GM19463 (cell line): ENCODE results near the gene SEMA4G.

Source experiments
- ATAC-seq: cut with Tn5 transposase; IDR thresholded peaks from one replicate; pipeline ENCODE4 v1.9.1; 2021; ENCODE audit warnings: mild to moderate bottlenecking, moderate library complexity; ENCODE audit not compliant: unreplicated experiment

Gene SEMA4G

GRCh38 chr10:101006593-101007098, 37.3 kb downstream of the SEMA4G start:
- no peak for ATAC-seq

DNA sequence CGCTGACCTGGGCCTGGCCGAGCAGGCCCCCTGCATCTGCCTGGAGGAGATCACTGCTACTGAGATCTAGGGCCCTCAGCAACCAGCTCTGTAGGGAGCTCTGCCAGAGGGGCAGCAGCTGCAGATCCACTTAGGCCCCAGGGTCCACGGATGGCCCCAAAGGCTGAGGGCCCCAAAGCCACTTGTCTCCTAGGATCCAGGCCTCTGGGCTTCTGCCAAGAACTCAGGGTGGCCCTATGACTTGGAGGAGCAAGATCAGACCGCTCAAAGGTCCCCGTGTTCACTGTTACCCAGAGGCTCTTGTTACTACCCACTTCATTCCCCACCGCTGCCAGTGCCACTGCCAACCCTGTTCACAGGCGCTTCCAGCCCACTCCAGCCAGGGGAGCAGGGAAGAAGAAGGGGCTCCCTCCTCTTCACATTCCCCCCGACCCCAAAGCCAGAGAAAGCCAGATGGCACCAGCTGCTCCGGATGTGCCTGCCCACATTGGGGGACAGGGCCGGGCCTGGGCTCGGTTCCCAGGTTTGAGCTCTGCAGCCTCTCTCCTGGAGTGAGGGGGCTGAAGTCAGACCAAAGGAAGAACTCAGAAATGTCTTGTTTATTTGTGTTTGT, 37.9 kb downstream of the SEMA4G start:
- no peak for ATAC-seq

DNA sequence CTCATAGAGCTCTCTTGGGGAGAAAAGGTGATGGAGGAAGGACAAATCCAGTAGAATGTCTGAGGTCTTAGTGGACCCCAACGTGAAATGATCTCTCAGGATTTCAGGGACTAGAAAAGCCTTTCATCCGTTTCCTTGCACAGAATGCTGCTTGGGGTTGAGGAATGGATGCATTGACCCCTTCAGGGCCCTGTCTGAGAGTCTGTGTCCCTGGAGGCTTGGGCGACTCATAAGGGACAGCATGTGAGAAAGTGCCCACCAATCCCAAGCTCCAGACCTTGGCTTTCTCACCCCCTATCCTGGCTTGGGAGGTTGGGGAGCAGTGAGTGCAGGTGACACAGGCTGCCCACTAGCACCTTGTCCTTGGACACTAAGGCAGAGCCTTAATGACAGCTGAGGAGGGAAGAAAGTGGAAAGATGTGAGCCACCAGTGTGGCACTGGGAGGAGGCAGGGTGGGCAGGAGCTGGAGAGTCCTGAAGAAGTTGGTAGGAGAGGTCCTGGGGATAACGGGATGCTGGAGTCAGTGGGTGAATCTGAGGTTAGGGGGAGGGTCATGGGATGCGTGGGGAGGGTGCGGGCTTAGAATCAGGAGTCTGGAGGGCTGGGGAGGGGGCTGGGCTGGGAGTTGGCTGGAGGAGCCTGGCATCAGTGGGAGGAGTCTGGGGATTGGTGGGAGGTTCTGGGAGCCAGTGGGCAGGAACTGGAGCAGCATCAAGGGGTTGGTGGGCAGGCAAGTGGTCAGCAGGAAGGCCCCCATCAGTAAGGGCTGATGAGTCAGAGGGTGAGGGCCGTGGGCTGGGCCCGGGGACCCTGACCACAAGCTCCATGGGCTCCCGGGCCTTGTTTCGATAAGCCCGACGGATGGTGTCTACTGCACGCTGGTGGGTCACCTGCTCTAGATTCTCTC, 38.9 kb downstream of the SEMA4G start:
- no peak for ATAC-seq

- ATAC-seq = no peak
These were observed 39.6 kb downstream of the SEMA4G start for GRCh38 chr10:101008823-101009423.

DNA sequence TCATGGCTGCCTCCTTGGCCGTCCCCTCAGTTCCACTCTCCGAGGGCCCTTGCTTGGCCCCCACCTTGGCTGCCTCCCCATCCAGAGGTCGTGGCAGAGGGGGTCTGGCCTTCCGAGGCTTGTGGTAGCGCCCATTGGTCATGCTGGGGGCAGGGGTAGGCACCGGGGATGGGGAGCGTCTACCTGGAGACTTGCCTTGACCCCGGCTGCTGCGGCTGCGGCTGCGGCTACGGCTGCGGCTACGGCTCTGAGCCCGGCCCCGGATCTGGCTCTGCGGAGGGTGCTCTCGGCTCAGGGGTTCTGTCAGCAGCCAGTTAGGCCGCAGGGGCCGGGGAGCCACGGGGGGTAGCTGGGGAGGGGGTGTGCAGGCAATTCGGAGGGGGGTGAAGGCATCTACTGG, 41.0 kb downstream of the SEMA4G start:
- no peak for ATAC-seq

- ATAC-seq = no peak
These were observed 42.5 kb downstream of the SEMA4G start for GRCh38 chr10:101011517-101012423.

- peak; percentile 86 for ATAC-seq
These were observed 43.4 kb downstream of the SEMA4G start for GRCh38 chr10:101012525-101013364.

DNA sequence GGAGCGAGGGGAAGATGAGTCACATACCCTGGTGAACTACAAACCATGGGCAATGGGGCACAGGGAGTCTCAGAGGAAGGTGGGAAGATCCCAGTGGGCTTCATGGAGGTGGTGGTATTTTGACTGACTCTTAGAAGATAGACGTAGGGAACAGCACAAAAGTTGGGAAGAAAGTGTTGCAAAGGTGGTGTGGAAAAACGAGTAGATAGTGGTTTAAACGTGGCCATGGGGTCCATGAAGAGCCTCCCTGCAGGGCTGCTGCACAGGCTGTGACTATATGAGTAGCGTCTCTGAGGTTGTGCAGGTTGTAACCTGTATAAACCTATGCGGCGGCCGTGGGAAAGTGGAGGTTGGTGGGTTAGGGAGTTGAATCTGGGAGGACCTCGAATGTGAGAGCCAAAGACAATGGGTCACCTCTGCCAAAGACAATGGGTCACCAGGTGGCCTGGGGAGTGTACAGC, 44.1 kb downstream of the SEMA4G start:
- no peak for ATAC-seq

DNA sequence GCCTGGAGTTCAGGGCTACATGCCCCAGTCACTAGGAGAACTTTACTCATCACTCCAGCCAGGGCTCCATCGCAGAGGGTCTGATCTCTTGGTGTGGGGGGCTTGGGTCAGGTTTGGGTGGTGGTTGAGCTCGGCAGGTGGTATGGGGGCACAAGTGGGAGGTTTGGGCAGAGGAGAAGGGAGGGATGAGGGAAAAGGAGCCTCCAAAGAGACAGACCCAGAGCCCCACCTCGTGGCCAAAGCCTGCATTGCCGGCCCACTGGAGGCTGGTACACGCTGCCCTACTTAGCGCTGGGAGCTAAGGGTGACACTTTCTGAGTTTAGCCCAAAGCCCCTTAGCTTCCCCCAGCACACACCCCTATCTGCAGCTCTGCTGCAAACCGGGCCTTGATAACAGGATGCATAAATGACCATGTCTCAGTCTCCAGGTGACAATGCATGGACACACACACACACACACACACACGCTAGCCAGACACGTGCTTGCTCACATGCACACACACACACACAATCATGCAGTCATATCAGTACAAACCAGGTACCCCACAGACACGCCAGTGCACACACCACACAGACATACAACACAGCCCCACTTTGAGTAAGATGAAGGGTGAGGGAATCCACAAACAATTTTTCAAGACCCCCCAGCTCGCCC, 45.1 kb downstream of the SEMA4G start:
- ATAC-seq = no peak

DNA sequence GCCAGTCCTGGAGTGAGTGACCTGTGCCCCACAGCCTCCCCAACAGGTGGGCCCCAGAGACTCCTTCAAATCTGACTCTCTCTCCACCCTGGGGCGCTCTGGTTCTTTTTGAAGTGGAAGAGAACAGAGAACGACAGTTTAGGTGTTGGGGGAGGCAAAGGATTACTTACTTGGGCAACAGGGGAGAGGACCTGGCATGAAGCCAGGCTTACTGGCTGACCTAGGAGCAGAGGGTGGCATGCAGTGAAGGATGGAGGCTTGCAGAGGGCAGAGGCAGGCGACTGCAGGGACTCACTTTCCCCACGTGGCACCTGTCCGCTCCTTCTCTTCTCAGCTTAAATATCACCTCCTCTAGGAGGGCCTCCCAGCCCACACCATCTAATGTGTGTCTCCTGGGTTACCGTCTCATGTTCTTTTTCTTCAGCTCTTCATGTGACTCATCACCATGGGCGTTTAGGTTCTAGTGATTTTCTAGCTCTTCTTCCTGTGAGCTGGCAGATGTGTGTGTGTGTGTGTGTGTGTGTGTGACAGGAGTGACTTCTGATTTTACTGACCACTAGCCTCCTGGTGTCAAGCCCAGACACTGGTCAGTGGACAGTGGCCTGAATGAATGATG, 45.8 kb downstream of the SEMA4G start:
- ATAC-seq = no peak

DNA sequence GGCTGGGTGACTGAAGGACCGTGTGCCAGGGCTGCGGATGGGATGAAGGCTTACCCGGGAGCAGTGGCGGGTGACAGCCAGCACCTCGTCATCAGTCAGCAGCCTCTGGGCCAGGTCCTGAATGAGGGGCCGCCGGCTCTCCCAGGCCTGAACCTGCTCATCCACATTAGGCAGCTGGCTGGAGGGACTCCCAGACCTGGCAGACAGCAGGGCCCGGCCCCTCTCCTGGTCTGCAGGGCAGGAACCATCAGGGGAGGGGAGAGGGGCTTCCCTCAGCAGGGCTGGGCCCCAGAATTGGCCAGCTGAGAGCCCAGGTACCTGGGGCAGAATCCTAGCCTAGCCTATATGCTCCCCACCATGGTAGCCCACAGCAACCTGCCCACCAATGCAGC, 46.3 kb downstream of the SEMA4G start:
- no peak for ATAC-seq

DNA sequence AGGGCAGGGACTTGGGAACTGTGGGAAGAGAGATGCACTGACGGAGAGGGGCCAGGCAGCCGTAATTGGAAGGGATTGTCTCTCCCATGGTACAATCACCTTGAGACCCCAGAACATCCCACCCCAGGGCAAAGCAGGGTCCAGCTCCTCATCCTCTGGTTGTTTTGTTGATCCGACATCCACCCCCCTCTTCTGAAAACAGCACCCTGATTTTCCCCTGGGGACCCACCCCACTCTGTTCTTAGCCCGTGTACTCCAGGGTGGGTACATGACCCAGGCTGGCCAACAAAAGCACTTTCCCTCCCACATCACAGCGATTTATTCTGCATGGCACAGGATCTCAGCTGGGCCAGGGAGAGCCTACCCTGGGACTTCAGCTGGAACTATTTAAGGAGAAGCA, 47.5 kb downstream of the SEMA4G start:
- no peak for ATAC-seq

DNA sequence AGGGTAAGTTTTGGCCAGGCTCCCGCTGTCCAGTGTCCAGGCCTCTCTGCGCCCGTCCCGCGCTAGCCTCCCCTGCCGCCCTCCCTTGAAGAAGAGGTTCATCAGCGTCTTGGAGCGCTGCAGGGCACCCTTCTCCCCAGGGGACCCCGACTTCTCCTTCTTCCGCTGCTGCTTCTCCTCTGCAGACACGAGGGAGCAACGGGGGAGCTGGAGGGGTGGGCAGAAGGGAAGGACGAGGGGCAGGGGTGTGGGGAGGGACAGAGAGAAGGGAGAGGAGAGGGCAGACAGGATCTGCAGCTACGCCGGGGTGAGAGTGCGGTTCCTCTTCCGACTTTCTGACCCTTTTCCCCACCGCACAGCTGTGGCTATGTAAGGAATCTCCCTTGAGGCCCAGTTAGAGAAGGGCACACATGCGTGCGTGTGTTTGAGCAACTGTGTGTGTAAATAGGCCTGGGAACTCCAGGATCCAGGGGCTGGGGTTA, 48.9 kb downstream of the SEMA4G start:
- ATAC-seq = no peak

DNA sequence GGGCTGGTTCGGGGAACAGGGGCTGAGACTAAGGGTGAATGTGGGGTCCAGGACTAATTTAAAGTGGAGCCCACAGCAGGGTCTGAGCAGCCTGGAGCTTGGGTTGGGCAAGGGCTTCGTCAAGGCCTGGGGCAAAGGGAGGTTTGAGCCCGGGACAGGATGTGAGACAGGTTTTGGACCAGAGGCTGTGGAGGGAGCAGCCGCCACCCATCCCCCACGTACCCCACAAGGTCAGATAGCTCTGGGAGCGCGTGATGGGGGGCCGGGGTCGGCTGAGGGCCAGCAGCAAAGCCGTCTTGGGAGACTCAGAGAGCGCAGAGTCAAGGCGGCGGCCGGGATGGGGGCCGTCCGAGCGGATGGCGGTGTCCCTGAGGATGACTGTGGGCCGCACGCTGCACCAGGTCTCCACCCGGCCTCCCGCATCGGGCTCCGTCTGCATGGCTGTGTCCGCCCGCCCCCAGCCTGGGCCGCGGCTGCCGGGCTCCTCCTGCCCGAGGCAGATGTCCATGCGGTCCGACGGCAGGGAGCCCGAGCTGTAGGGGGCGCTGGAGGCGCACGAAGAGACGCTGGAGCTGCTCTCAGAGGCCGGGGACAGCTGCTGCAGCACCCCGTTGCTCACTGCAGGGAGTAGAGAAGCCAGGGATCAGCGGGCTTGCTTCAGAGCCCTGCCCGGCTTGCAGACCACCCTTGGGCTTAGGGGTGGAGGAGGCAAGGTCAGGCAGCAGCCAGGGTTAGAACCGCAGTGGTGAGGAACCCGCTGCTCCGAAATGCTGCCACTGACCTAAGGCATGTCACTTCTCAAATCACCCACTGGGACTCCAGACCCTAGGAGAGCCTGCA, 49.5 kb downstream of the SEMA4G start:
- ATAC-seq = peak; percentile 71
